CD4-positive, alpha-beta T cell treated with Interferon gamma for 1 hour (primary cell): ENCODE measurements around the gene GDF7.

Experiments used
- DNase-seq: peaks from one replicate; pipeline ENCODE4 v3.0.0-alpha.2; 2020

Gene GDF7

GRCh38 chr2:20629581-20630171, 37.3 kb upstream of the GDF7 start:
- no peak for DNase-seq

GRCh38 chr2:20630967-20631366, 36.0 kb upstream of the GDF7 start:
- DNase-seq: no peak

GRCh38 chr2:20631617-20632307, 35.2 kb upstream of the GDF7 start:
- DNase-seq: no peak

- DNase-seq: no peak
Observed at GRCh38 chr2:20632446-20632990, 34.4 kb upstream of the GDF7 start.

GRCh38 chr2:20633001-20633400, 33.9 kb upstream of the GDF7 start:
- no peak for DNase-seq

GRCh38 chr2:20633794-20634506, 33.0 kb upstream of the GDF7 start:
- DNase-seq: no peak

GRCh38 chr2:20634507-20635112, 32.3 kb upstream of the GDF7 start:
- no peak for DNase-seq

DNA sequence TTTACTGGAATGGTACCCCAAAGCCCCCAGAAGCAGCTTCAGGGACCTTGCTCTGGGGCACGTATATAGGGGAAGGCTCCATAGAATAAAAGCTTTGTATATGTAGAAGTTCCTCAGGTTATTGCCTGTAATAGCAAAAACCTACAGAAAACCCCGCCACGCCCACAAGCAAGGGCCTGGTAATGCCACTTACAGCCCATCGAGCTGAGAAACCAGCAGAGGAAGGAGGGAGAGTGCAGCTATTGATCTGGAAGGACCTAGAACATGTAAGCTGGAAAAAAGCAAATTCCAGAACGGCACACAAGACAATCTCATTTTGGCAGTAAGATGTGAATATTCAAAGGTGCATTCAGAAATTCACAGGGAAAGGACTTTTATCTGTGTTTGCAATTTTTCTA, 31.8 kb upstream of the GDF7 start:
- no peak for DNase-seq

GRCh38 chr2:20635675-20636584, 31.0 kb upstream of the GDF7 start:
- peak; percentile 29 for DNase-seq

DNA sequence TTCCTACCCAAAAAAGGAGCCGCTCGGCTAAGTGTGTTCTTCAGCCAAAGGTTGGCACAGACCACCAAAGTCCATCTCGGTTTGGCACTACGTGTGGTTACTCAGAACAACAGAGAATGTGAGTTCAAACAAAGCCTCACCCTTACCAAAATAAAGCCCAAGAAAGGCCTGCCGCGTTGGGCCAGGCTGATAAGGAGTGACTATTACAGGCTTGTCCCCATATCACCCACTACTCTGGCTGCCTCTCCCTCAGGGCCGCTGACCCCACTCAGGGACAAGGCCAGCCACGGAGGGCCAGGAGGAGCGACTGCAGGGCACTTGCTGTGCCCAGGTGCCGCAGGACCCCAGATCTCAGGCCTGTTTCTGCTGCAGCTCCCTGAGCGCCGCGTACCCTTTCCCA, 29.8 kb upstream of the GDF7 start:
- DNase-seq: no peak

- DNase-seq: no peak
Observed at GRCh38 chr2:20638014-20638413, 28.9 kb upstream of the GDF7 start.

DNA sequence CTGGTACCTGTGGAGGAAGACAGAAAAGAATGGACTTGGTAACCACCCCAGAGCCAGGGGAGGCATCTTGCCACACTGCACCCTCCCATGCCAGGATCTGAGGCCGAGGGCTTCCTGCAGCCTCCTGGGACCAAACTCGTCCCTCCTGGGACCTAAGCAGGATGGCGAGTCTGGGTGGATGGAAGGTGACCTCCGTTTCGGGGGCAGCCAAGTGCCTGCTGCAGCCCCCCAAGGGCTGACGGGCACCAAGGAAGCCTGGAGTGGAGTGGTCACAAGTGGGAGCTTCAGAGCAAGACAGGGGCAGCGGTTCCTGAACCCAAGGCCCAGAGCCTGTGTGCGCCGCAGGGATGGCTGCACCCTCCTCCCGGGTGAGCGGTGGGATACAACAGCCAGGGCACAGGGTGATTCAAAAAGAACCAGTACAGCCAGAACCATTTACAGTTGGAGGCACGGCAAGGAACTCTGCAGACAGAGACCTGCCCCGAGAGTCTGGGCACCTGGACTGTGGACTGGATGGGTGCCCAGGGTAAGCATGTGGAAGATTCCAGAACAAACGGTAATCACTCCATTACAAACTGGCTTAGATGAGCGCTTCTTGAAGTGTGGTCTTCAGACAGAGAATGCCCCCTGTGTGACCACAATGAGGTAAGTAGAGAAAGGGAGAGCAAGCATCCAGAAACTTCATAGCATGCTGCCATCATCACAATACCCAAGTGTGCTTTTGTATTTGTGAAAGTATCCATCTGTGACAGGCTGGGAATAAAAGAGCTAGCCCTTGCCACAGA, 28.1 kb upstream of the GDF7 start:
- DNase-seq: no peak

- DNase-seq: no peak
Observed at GRCh38 chr2:20640411-20641122, 26.4 kb upstream of the GDF7 start.

DNA sequence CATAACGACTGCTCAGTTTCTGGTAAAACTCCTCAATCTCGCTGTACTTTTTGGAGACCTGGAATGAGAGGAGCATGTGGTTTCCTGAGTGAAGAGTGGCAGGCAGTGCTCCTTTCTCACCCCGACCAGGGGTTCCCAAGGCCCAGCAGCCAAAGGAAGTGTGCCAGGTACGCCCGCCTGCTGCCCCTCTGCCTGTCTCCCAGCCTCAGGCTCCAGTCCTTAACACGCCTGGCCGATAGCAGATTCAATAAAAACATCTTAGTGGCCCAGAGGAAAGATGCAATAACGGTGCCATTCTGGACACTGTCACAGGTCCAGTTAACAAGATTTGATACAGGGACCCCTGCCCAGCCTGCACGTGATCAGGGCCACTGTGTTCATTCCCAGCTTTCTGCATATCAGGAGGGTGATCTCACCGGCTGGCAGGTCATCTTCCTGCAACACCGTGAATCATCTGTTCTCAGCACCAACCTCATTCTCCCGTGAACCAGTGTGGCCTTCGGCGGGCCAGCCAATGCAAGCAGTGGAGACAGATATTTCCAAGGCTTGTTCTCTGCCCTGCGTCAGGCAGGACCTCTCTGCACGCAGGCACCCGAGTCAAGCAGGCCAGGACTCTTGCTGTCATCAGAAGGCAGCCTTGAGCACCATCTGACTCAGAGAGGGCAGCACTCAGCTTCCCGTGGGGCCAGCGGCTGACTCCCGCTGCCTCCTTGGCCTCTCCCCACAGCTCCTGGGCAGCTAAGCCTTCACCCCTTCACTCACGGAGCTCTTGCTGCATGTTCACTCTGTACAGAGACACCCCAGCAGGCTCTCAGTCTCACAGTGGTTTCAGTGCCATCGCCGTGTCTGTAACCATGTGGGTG, 25.6 kb upstream of the GDF7 start:
- no peak for DNase-seq

- DNase-seq: peak; percentile 70
Observed at GRCh38 chr2:20642055-20642971, 24.6 kb upstream of the GDF7 start.

DNA sequence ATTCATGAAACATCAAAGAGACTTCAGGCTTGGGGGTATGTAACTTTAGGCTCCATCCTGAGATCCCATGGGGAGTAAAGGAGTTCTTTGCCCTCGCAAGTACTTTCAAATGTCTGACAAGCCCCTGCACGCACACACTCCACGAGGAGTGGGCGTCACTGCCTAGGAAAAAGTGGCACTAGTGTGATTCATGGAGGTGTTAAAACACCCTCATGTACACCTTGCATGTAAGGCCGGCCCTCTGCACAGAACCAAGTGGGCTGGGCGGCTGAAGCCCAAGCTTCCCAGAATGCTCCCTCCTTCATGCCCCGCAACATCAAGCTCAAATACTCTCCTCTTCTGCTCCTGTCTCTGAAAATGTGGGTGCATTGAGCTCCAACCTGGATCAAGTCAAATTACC, 23.9 kb upstream of the GDF7 start:
- DNase-seq: no peak

GRCh38 chr2:20643826-20644225, 23.1 kb upstream of the GDF7 start:
- no peak for DNase-seq

DNA sequence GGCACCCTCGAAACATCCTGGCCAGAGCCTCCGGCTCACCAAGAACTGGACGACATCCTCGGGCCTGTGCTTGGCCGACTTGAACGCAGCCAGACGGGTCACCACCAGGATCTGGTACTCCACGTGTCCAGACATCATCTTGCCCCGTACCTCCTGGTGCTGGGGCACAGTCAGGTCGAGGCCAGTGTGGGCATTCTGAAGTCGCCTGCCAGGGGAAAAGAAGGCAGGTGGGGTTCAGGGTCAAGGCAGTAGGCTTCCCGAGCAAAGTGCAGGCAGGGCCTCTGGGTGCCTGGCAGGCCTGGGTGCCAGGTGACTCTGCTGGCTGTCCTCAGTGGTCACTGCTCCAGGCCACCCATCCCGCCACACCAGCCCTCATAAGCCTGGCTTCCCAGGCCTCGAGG, 21.6 kb upstream of the GDF7 start:
- no peak for DNase-seq

DNA sequence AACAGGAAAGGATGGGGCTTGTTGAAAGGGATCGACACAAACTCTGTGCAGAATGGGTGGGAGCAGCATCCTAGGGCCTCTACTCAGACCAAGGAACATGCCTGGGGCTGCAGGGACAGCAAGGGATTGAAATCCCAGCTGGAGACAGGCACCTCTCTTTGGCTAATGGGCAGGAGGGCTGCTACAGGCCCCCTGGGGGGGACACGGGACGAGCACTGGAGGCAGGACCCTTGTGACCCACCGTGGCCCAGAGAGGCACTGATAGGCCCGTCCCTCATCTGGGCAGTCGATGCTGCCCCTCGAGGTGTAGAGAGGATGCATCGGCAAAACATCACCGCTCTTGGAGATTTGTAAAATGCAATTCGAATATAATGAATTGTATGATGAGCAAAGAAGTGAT, 21.2 kb upstream of the GDF7 start:
- no peak for DNase-seq
